ENCODE data around the gene AKAP7.

Gene AKAP7

GRCh38 chr6:131122007-131122406 lies 13.3 kb upstream of the AKAP7 start:
- peaks cover 21% of the 10 kb centered on the region for H3K27me3 Mint-ChIP-seq (ENCODE audit: low read depth)

GRCh38 chr6:131122516-131122915 lies 12.8 kb upstream of the AKAP7 start:
- no peak for DNase-seq (ENCODE audit: low spot score)
- Mint-ChIP-seq H3K4me3 (no peak overlapping the region), H3K4me1 (ENCODE audit: low read depth) (no peaks in the 10 kb centered on the region), H3K27me3 (ENCODE audit: low read depth) (peaks cover 23% of the 10 kb centered on the region), H3K9me3 (no peaks in the 10 kb centered on the region), H3K27ac (no peak overlapping the region), H3K36me3 (ENCODE audit: low read depth) (no peaks in the 10 kb centered on the region)

More at GRCh38 chr6:131122007-131122406, 13.3 kb upstream of the AKAP7 start:
- Mint-ChIP-seq H3K27ac (no peak overlapping the region), H3K4me3 (no peak overlapping the region), H3K9me3 (no peaks in the 10 kb centered on the region), H3K36me3 (ENCODE audit: low read depth) (no peaks in the 10 kb centered on the region), H3K4me1 (ENCODE audit: low read depth) (no peaks in the 10 kb centered on the region)
- DNase-seq (ENCODE audit: low spot score), result no peak

GRCh38 chr6:131124336-131125071 lies 10.8 kb upstream of the AKAP7 start:
- H3K36me3 Mint-ChIP-seq (ENCODE audit: low read depth), result no peaks in the 10 kb centered on the region
- DNase-seq (ENCODE audit: low spot score), result no peak
- H3K4me1 Mint-ChIP-seq (ENCODE audit: low read depth), result no peaks in the 10 kb centered on the region
- no peak overlapping the region for H3K27ac Mint-ChIP-seq
- H3K9me3 Mint-ChIP-seq, result no peaks in the 10 kb centered on the region
- H3K4me3 Mint-ChIP-seq, result no peak overlapping the region
- H3K27me3 Mint-ChIP-seq (ENCODE audit: low read depth), result peaks cover 22% of the 10 kb centered on the region

- H3K27ac Mint-ChIP-seq, result no peak overlapping the region
- peaks cover 24% of the 10 kb centered on the region for H3K27me3 Mint-ChIP-seq (ENCODE audit: low read depth)
- no peak for DNase-seq (ENCODE audit: low spot score)
- H3K4me3 Mint-ChIP-seq, result no peak overlapping the region
- H3K4me1 Mint-ChIP-seq (ENCODE audit: low read depth), result no peaks in the 10 kb centered on the region
- H3K36me3 Mint-ChIP-seq (ENCODE audit: low read depth), result no peaks in the 10 kb centered on the region
- H3K9me3 Mint-ChIP-seq, result no peaks in the 10 kb centered on the region
These were observed 9.8 kb upstream of the AKAP7 start for GRCh38 chr6:131125431-131125830.

- Mint-ChIP-seq H3K9me3 (no peaks in the 10 kb centered on the region), H3K36me3 (ENCODE audit: low read depth) (no peaks in the 10 kb centered on the region), H3K4me3 (no peak overlapping the region), H3K27ac (no peak overlapping the region), H3K4me1 (ENCODE audit: low read depth) (peaks cover 1% of the 10 kb centered on the region), H3K27me3 (ENCODE audit: low read depth) (peaks cover 32% of the 10 kb centered on the region)
- no peak for DNase-seq (ENCODE audit: low spot score)
These were observed 5.3 kb upstream of the AKAP7 start for GRCh38 chr6:131129689-131130553.

GRCh38 chr6:131130554-131130940 lies 4.7 kb upstream of the AKAP7 start:
- no peaks in the 10 kb centered on the region for H3K36me3 Mint-ChIP-seq (ENCODE audit: low read depth)
- peaks cover 3% of the 10 kb centered on the region for H3K4me1 Mint-ChIP-seq (ENCODE audit: low read depth)
- H3K4me3 Mint-ChIP-seq, result no peak overlapping the region
- no peaks in the 10 kb centered on the region for H3K9me3 Mint-ChIP-seq
- H3K27ac Mint-ChIP-seq, result no peak overlapping the region
- H3K27me3 Mint-ChIP-seq (ENCODE audit: low read depth), result peaks cover 32% of the 10 kb centered on the region
- DNase-seq (ENCODE audit: low spot score), result no peak

GRCh38 chr6:131132360-131132759 lies 2.9 kb upstream of the AKAP7 start:
- H3K27ac Mint-ChIP-seq, result no peak overlapping the region
- no peak overlapping the region for H3K4me3 Mint-ChIP-seq
- no peaks in the 10 kb centered on the region for H3K9me3 Mint-ChIP-seq
- peaks cover 29% of the 10 kb centered on the region for H3K27me3 Mint-ChIP-seq (ENCODE audit: low read depth)
- peaks cover 7% of the 10 kb centered on the region for H3K4me1 Mint-ChIP-seq (ENCODE audit: low read depth)
- no peaks in the 10 kb centered on the region for H3K36me3 Mint-ChIP-seq (ENCODE audit: low read depth)
- DNase-seq (ENCODE audit: low spot score), result no peak

- H3K9me3 Mint-ChIP-seq, result no peaks in the 10 kb centered on the region
- peaks cover 7% of the 10 kb centered on the region for H3K4me1 Mint-ChIP-seq (ENCODE audit: low read depth)
- H3K36me3 Mint-ChIP-seq (ENCODE audit: low read depth), result no peaks in the 10 kb centered on the region
- no peak for DNase-seq (ENCODE audit: low spot score)
- peaks cover 29% of the 10 kb centered on the region for H3K27me3 Mint-ChIP-seq (ENCODE audit: low read depth)
- H3K4me3 Mint-ChIP-seq, result peak overlapping the region; percentile 86
- H3K27ac Mint-ChIP-seq, result no peak overlapping the region
These were observed 867 bp upstream of the AKAP7 start for GRCh38 chr6:131134220-131134979.

GRCh38 chr6:131134980-131135243 lies 355 bp upstream of the AKAP7 start:
- Mint-ChIP-seq H3K4me3 (peak overlapping the region; percentile 86), H3K27me3 (ENCODE audit: low read depth) (peaks cover 26% of the 10 kb centered on the region), H3K9me3 (no peaks in the 10 kb centered on the region), H3K4me1 (ENCODE audit: low read depth) (peaks cover 7% of the 10 kb centered on the region), H3K27ac (peak overlapping the region; percentile 72), H3K36me3 (ENCODE audit: low read depth) (no peaks in the 10 kb centered on the region)
- DNase-seq (ENCODE audit: low spot score), result no peak

GRCh38 chr6:131136021-131136786 lies 937 bp downstream of the AKAP7 start:
- peak overlapping the region; percentile 86 for H3K4me3 Mint-ChIP-seq
- H3K4me1 Mint-ChIP-seq (ENCODE audit: low read depth), result peaks cover 7% of the 10 kb centered on the region

GRCh38 chr6:131139599-131139998 lies 4.3 kb downstream of the AKAP7 start:
- Mint-ChIP-seq H3K4me3 (no peak overlapping the region), H3K27ac (no peak overlapping the region)

More at GRCh38 chr6:131136021-131136786, 937 bp downstream of the AKAP7 start:
- DNase-seq (ENCODE audit: low spot score), result no peak
- peak overlapping the region; percentile 95 for H3K27ac Mint-ChIP-seq
- peaks cover 26% of the 10 kb centered on the region for H3K27me3 Mint-ChIP-seq (ENCODE audit: low read depth)
- H3K36me3 Mint-ChIP-seq (ENCODE audit: low read depth), result no peaks in the 10 kb centered on the region
- H3K9me3 Mint-ChIP-seq, result no peaks in the 10 kb centered on the region

GRCh38 chr6:131143319-131143718 lies 8.1 kb downstream of the AKAP7 start:
- Mint-ChIP-seq H3K4me1 (ENCODE audit: low read depth) (no peaks in the 10 kb centered on the region), H3K27me3 (ENCODE audit: low read depth) (no peaks in the 10 kb centered on the region), H3K9me3 (no peaks in the 10 kb centered on the region), H3K27ac (no peak overlapping the region), H3K4me3 (no peak overlapping the region), H3K36me3 (ENCODE audit: low read depth) (no peaks in the 10 kb centered on the region)
- DNase-seq (ENCODE audit: low spot score), result no peak

More at GRCh38 chr6:131139599-131139998, 4.3 kb downstream of the AKAP7 start:
- peaks cover 7% of the 10 kb centered on the region for H3K4me1 Mint-ChIP-seq (ENCODE audit: low read depth)
- no peaks in the 10 kb centered on the region for H3K9me3 Mint-ChIP-seq
- peaks cover 8% of the 10 kb centered on the region for H3K27me3 Mint-ChIP-seq (ENCODE audit: low read depth)
- no peaks in the 10 kb centered on the region for H3K36me3 Mint-ChIP-seq (ENCODE audit: low read depth)
- DNase-seq (ENCODE audit: low spot score), result no peak

- DNase-seq (ENCODE audit: low spot score), result no peak
- no peaks in the 10 kb centered on the region for H3K27me3 Mint-ChIP-seq (ENCODE audit: low read depth)
- no peak overlapping the region for H3K4me3 Mint-ChIP-seq
- H3K36me3 Mint-ChIP-seq (ENCODE audit: low read depth), result no peaks in the 10 kb centered on the region
- H3K4me1 Mint-ChIP-seq (ENCODE audit: low read depth), result no peaks in the 10 kb centered on the region
- no peak overlapping the region for H3K27ac Mint-ChIP-seq
- H3K9me3 Mint-ChIP-seq, result no peaks in the 10 kb centered on the region
These were observed 11.6 kb downstream of the AKAP7 start for GRCh38 chr6:131146865-131147264.

Data from T-helper 2 cell treated with Interferon-gamma antibody and Interleukin-4, amounts not matched to agents 5 μg/mL and 100 μg/mL, for 36 hours (primary cell).